ENCODE results near the gene GRAMD1A. TPM values are rescaled to one million over a fixed set of nuclear protein-coding genes. Genes with fewer than 3 reads are reported as not detected.

GRAMD1A gene
- total RNA-seq, 2 donors from 2014 or later = 26.3 to 31.0 TPM

- Histone ChIP-seq H3K9ac (ENCODE audit: low read depth in 2 of 2, low read length in 2 of 2) (no peak overlapping the region), H3K36me3 (no peaks in the 10 kb centered on the region), H3K27ac (no peak overlapping the region), H3K4me1 (no peaks in the 10 kb centered on the region), H3K27me3 (peaks cover 24% of the 10 kb centered on the region), H3K4me3 (no peak overlapping the region), H3K9me3 (no peaks in the 10 kb centered on the region)
- DNase-seq = no peak
- intact Hi-C loops (cut with DNase I) = no loop called here
- TF ChIP-seq, protein P1, sequence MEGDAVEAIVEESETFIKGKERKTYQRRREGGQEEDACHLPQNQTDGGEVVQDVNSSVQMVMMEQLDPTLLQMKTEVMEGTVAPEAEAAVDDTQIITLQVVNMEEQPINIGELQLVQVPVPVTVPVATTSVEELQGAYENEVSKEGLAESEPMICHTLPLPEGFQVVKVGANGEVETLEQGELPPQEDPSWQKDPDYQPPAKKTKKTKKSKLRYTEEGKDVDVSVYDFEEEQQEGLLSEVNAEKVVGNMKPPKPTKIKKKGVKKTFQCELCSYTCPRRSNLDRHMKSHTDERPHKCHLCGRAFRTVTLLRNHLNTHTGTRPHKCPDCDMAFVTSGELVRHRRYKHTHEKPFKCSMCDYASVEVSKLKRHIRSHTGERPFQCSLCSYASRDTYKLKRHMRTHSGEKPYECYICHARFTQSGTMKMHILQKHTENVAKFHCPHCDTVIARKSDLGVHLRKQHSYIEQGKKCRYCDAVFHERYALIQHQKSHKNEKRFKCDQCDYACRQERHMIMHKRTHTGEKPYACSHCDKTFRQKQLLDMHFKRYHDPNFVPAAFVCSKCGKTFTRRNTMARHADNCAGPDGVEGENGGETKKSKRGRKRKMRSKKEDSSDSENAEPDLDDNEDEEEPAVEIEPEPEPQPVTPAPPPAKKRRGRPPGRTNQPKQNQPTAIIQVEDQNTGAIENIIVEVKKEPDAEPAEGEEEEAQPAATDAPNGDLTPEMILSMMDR (IDR thresholded peaks at IDR 0.05) = no peak
Observed at GRCh38 chr19:35034005-35034502, 33.9 kb downstream of the GRAMD1A start.

DNA sequence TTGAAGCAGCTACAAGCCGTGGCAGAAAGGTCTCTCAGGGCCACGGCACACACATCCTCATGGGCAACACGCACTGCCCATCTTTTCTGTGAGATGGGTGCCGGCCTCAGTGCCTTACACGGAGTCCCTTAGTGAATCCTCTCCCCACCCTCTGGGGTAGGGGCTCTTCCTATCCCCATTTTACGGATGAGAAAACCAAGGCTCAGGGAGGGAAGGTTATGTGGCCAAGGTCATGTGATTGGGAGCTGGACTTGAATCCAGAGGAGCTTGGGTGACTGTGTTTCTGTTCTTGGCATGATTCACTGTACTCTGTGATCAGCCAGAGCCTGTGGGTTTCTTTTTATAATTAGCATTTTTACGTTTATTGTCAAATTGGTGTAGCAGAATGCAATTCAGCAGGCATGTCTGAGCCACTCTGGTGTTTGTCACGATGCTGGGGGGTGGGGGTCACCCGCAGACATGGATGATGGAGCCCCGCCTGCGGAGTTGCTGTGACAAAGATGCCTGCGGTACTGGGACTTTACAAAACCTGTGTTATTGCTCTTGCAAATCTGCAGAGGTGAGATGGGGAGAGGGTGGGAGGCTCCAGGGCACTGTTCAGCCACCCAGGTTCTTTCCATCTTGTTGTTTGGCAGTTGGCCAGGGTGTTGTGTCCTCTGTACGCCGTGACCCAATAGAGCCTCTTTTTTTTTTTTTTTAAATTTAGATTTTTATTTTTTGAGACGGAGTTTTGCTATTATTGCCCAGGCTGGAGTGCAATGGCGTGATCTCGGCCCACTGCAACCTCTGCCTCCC lies 34.7 kb downstream of the GRAMD1A start:
- Histone ChIP-seq H3K4me1 (no peaks in the 10 kb centered on the region), H3K27me3 (peaks cover 20% of the 10 kb centered on the region), H3K4me3 (no peak overlapping the region), H3K36me3 (no peaks in the 10 kb centered on the region), H3K27ac (no peak overlapping the region), H3K9me3 (no peaks in the 10 kb centered on the region), H3K9ac (ENCODE audit: low read depth in 2 of 2, low read length in 2 of 2) (no peak overlapping the region)
- TF ChIP-seq, protein P1 (IDR thresholded peaks at IDR 0.05) = no peak
- DNase-seq = no peak
- intact Hi-C loops (cut with DNase I) = no loop called here

DNA sequence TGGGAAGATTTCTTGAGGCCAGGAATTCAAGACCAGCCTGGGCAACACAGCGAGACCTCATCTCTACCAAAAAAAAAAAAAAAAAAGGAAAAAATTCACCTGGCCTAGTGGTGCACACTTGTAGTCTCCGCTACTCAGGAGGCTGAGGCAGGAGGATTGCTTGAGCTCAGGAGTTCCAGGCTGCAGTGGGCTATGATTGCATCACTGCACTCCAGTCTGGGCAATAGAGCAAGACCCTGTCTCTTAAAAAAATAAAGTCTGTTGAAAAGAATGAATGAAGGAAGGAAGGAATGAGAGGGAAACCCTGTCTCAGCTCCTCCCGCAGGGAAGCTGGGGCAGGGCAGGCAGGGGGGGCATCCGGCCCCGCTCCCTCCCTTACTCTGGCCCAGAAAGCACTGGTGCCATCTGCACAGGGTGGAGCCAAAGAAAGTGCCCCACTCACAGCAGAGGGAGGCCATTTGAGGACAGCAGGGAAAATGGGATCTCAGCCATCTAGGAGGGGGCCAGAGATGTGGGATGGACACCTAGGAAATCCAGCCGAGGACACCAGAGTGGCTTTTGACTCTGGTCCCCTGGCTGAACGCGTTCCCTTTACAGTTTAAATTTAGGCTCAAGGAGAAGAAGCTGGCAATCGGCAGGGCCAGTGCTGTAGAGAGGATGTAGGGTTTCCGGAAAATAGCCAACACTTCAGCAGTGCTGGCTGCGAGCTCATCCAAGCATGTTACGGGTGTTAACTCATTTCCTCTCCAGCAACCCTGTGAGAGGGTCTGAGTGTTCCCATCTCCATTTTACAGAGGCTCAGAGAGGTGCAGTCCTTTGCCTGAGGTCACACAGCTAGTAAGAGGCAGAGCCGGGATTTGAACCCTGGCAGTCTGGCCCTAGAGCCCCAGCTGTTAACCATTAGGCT lies 37.8 kb downstream of the GRAMD1A start:
- DNase-seq = no peak
- H3K27ac ChIP-seq = no peak overlapping the region
- no peaks in the 10 kb centered on the region for H3K4me1 ChIP-seq

GRCh38 chr19:35038623-35039512 lies 38.7 kb downstream of the GRAMD1A start:
- Histone ChIP-seq H3K9me3 (no peaks in the 10 kb centered on the region), H3K9ac (ENCODE audit: low read depth in 2 of 2, low read length in 2 of 2) (peak overlapping the region in 1 of 2 donors; percentile 24), H3K4me3 (no peak overlapping the region), H3K27ac (no peak overlapping the region), H3K27me3 (peaks cover 4% of the 10 kb centered on the region), H3K36me3 (no peaks in the 10 kb centered on the region), H3K4me1 (no peaks in the 10 kb centered on the region)
- TF ChIP-seq, protein P1 (IDR thresholded peaks at IDR 0.05) = no peak
- DNase-seq = no peak
- intact Hi-C loops (cut with DNase I) = no loop called here

More for the DNA sequence above, 37.8 kb downstream of the GRAMD1A start:
- no peak overlapping the region for H3K9ac ChIP-seq (ENCODE audit: low read depth in 2 of 2, low read length in 2 of 2)
- no peaks in the 10 kb centered on the region for H3K9me3 ChIP-seq
- H3K4me3 ChIP-seq = no peak overlapping the region
- peaks cover 4% of the 10 kb centered on the region for H3K27me3 ChIP-seq
- no peaks in the 10 kb centered on the region for H3K36me3 ChIP-seq
- intact Hi-C loops (cut with DNase I) = no loop called here
- TF ChIP-seq, protein P1 (IDR thresholded peaks at IDR 0.05) = no peak

All from colonic mucosa (tissue), 4 donors.